Activated CD4-positive, alpha-beta T cell treated with anti-CD3 and anti-CD28 coated beads, Interleukin-2, Interleukin-4, amounts not matched to agents 100 ng/mL and 50 ng/mL, durations not matched to agents 16 hours and 8 hours (primary cell): Measurements from ENCODE around the gene TPR.

Experiments used
- DNase-seq: peaks from one replicate; pipeline ENCODE4 v3.0.0-alpha.2; 2020; ENCODE audit warnings: low spot score

TPR gene

GRCh38 chr1:186286615-186287315 lies 88.3 kb downstream of the TPR start:
- DNase-seq, result no peak

DNA sequence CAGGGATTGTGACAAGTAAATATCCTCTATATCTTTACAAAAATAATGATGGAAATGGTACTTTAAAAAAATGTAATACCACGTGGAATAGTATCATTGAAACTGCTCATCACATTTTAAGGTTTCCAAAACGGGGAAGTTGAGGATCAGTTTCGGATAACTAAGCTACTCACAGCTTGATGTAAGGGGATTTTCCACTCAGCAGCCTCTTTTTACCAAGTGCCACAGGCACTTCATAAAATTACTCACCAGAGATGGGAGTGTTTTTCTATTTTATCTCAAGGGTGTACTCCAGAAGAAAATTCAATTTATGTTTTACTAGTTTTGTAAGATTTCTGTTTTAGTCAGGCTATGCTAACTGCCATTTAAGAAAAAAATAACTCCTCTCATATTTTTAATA lies 91.7 kb downstream of the TPR start:
- no peak for DNase-seq

GRCh38 chr1:186282466-186282865 lies 92.6 kb downstream of the TPR start:
- DNase-seq, result no peak

DNA sequence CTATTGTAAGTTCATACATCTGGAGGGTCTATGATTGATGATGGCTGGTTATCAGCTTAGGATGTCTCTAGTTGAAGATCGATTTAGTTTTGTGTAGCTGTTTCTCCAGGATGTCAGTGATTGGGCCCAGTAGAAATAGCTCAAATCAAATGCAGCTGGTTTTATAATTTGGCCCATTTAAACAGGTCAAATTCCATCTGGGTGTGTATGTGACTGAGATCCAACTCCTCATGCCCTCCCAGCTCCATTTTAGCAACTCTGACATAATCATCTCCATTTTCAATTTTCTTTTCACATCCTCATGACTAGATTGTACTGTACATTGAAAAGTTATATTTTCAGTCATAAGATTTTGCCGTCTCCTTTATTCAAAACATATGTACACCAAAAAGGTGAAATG lies 99.2 kb downstream of the TPR start:
- DNase-seq, result no peak

DNA sequence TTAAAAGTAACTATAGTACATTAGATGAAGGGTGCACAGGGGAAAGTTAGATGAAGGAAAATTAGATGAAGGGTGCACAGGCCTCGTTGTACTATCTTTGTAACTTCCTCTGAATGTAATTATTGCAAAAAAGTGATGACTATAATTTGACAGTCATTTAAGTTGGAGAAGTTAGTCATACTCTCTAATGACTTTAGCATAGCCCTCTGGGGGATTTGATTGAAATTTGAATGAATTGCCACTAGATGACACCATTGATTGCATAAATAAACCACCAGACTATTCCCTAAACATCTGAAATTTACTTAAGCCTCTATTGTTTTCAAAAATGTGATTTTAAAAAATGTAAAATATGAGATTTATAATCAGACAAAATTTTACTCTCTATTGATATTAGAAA lies 102.6 kb downstream of the TPR start:
- DNase-seq, result peak; percentile 22

DNA sequence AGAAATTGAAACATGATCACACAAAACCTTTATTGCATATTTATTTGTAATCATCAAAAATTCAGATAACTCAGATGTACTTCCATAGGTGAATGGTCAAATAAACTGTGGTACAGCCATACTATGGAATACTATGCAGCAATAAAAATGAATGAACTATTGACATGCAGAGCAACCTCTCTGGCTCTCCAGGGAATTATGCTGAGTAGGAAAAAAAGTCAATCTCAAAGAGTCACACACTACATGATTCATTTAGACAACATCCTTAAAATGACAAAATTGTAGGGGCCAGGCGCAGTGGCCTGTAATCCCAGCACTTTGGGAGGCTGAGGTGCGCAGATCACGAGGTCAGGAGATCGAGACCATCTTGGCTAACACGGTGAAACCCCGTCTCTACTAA lies 104.0 kb downstream of the TPR start:
- no peak for DNase-seq
